ENCODE measurements around the gene C2orf92. TPM values are rescaled to one million over a fixed set of nuclear protein-coding genes. Genes with fewer than 3 reads are reported as not detected.

Gene C2orf92
- total and polyA plus RNA-seq, 2 donors (not counting 3 experiments of a cell fraction or from before 2014, with no cell fraction given): 1.8 to 7.9 TPM

DNA sequence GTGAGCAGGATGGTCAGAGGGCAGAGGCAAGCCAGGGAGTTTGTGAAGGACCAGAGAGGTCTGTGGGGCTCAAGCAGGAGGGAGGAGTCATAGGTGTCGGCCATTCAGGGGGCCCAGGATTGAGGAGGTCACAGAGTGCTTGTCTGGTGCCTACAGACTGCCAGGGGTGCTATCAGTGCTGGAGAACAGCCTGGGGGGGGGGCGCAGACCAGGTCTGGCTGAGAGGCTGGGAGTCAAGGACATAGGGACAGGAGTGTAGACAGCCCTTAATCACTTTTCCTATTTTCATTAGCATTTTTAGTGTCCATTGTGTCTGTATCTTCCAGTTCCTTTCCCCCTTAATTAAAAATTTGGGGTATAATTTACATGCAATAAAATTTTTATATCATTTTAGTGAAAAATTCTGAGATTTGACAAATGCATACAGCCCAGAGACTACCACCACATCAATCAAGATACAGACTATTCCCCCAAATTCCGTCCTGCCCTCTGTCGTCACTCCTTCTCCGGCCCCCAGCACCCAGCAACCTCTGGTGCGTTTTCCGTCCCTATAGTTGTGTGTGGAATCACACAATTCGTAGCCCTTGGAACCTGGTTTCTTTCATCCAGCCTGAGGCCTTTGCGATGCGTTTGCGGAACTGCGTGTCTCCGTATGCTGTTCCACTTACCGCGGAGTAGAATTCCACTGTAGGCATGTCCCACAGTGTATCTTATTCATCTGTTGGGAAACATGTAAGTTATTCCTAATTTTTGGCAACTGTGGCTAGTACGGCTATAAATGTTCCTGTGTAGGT lies 50.0 kb downstream of the C2orf92 start:
- no peaks in the 10 kb centered on the region for H3K36me3 ChIP-seq (ENCODE audit: control insufficient read depth in 2 of 2, extremely low read depth in 1 of 2, insufficient read depth in 2 of 2, low read length in 2 of 2)
- H3K9me1 ChIP-seq (replicated peaks; ENCODE audit: control insufficient read depth, extremely low read depth, insufficient read depth, low read length): no peaks in the 10 kb centered on the region
- H3K9me3 ChIP-seq (replicated peaks; ENCODE audit: control insufficient read depth, insufficient read depth, low read length): no peaks in the 10 kb centered on the region
- FAIRE-seq: no peak
- H3K9ac ChIP-seq (replicated peaks; ENCODE audit: extremely low read depth, insufficient read depth, low read length): no peak overlapping the region
- no TSS peak for BruUV-seq (replicated peaks)
- no peaks in the 10 kb centered on the region for H3K4me1 ChIP-seq (ENCODE audit: control insufficient read depth, extremely low read depth, insufficient read depth, low read length)
- no peak overlapping the region for H3K4me2 ChIP-seq (ENCODE audit: insufficient read depth, low read length)
- no peak overlapping the region for H3K27ac ChIP-seq (ENCODE audit: insufficient read depth, low read depth, low read length)
- H2AFZ ChIP-seq (ENCODE audit: low read depth, low read length): no peak overlapping the region
- ChIA-PET CTCF (interaction anchor here (1.1 to 1.4 kb wide), 2 partner anchors 10 to 19 kb away, joined by 3 to 4 read pairs; no protein-coding TSS in a partner anchor), POLR2A (no interaction called here)
- intact Hi-C loops (cut with micrococcal nuclease): no loop called here
- no peaks in the 10 kb centered on the region for H3K79me2 ChIP-seq (ENCODE audit: control insufficient read depth, insufficient read depth, low read length)
- H3K27me3 ChIP-seq (ENCODE audit: control insufficient read depth in 2 of 2, insufficient read depth in 2 of 2, low read length in 2 of 2): no peaks in the 10 kb centered on the region
- H3K4me3 ChIP-seq (replicated peaks in 1 of 3; ENCODE audit: insufficient read depth in 1 of 3, low read depth in 1 of 3, low read length in 3 of 3): no peak overlapping the region
- TF ChIP-seq JUN (IDR thresholded peaks at IDR 0.05; ENCODE audit: borderline replicate concordance, insufficient read depth, insufficient read length, low read depth) (no peak), FOS (IDR thresholded peaks at IDR 0.05; ENCODE audit: borderline replicate concordance, insufficient read depth, low read length) (no peak), POLR2A (IDR thresholded peaks at IDR 0.05; ENCODE audit: low read depth, low read length) (no peak), POLR2AphosphoS5 (IDR thresholded peaks at IDR 0.05; ENCODE audit: insufficient read depth, low read depth, low read length) (no peak), MYC (IDR thresholded peaks at IDR 0.05; ENCODE audit: low read depth, low read length) (no peak), EZH2 (IDR thresholded peaks at IDR 0.05; ENCODE audit: borderline replicate concordance, low read depth, low read length, severe bottlenecking) (no peak), GATA2 (IDR thresholded peaks at IDR 0.05; ENCODE audit: insufficient read depth, insufficient read length, low read depth, low read length) (no peak)
- TF ChIP-seq, protein P1, sequence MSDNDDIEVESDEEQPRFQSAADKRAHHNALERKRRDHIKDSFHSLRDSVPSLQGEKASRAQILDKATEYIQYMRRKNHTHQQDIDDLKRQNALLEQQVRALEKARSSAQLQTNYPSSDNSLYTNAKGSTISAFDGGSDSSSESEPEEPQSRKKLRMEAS (IDR thresholded peaks at IDR 0.05; ENCODE audit: insufficient read depth, insufficient read length): no peak
- TF ChIP-seq, protein P2, sequence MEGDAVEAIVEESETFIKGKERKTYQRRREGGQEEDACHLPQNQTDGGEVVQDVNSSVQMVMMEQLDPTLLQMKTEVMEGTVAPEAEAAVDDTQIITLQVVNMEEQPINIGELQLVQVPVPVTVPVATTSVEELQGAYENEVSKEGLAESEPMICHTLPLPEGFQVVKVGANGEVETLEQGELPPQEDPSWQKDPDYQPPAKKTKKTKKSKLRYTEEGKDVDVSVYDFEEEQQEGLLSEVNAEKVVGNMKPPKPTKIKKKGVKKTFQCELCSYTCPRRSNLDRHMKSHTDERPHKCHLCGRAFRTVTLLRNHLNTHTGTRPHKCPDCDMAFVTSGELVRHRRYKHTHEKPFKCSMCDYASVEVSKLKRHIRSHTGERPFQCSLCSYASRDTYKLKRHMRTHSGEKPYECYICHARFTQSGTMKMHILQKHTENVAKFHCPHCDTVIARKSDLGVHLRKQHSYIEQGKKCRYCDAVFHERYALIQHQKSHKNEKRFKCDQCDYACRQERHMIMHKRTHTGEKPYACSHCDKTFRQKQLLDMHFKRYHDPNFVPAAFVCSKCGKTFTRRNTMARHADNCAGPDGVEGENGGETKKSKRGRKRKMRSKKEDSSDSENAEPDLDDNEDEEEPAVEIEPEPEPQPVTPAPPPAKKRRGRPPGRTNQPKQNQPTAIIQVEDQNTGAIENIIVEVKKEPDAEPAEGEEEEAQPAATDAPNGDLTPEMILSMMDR (IDR thresholded peaks at IDR 0.05; ENCODE audit: extremely low read depth in 1 of 2, insufficient read depth in 1 of 2, low read depth in 1 of 2, low read length in 2 of 2): no peak
- no peaks in the 10 kb centered on the region for H4K20me1 ChIP-seq (replicated peaks; ENCODE audit: control insufficient read depth, extremely low read depth, insufficient read depth, low read length)
- DNase-seq (ENCODE audit: low read depth, low spot score): no peak
- dilution Hi-C loops (cut with MboI; ENCODE audit: extremely low pct_ligation_motif_present, low sequenced_read_pairs): no loop called here

All from endothelial cell of umbilical vein (primary cell).